DND-41 (cell line): ENCODE data around the gene LAMB4.

Experiments used
- ATAC-seq: fragments of 200-7000 bp; cut with Tn5 transposase; 3 replicates; pipeline ENCODE4 v1.9.1; 2021; ENCODE audit warnings: low read depth; ENCODE audit not compliant: insufficient read depth
- DNase-seq: peaks from one replicate; pipeline ENCODE4 v3.0.0-alpha.2; 2020
- H2AFZ ChIP-seq: 2 replicates; pipeline ENCODE4 v1.6.0; 2012; ENCODE audit warnings: low read depth, low read length
- H3K27ac ChIP-seq: 2 replicates; pipeline ENCODE4 v1.5.1; 2012; ENCODE audit warnings: low read length, inconsistent platforms
- H3K27me3 ChIP-seq: fragments of 200-600 bp; sonication (generic); 2 replicates; pipeline ENCODE4 v1.6.0; 2012; ENCODE audit warnings: low read length, mild to moderate bottlenecking, inconsistent platforms; ENCODE audit not compliant: insufficient read depth, poor library complexity
- H3K36me3 ChIP-seq: 2 replicates; pipeline ENCODE4 v1.5.1; 2012; ENCODE audit warnings: low read length, inconsistent platforms; ENCODE audit not compliant: insufficient read depth
- H3K4me1 ChIP-seq: 2 replicates; pipeline ENCODE4 v1.5.1; 2012; ENCODE audit warnings: mild to moderate bottlenecking, low read length; ENCODE audit not compliant: insufficient read depth
- H3K4me2 ChIP-seq: 2 replicates; pipeline ENCODE4 v1.6.0; 2012; ENCODE audit warnings: mild to moderate bottlenecking, moderate library complexity, low read length, inconsistent platforms; ENCODE audit not compliant: insufficient read depth
- H3K4me3 ChIP-seq, 2 experiments: fragments of 200-600 bp in 1 of 2; shearing (Covaris generic) in 1 of 2; 2 replicates each; pipeline ENCODE4 v1.5.1; 2012 to 2016; ENCODE audit warnings: inconsistent platforms in 2 of 2, low read length in 2 of 2, mild to moderate bottlenecking in 2 of 2, low read depth in 1 of 2, moderate library complexity in 1 of 2
- H3K79me2 ChIP-seq: 2 replicates; pipeline ENCODE4 v1.6.0; 2012; ENCODE audit warnings: low read length, inconsistent platforms; ENCODE audit not compliant: insufficient read depth
- H3K9ac ChIP-seq: 2 replicates; pipeline ENCODE4 v1.6.0; 2012; ENCODE audit warnings: low read depth, mild to moderate bottlenecking, inconsistent platforms, low read length, moderate library complexity
- H3K9me3 ChIP-seq: 2 replicates; pipeline ENCODE4 v1.5.1; 2012; ENCODE audit warnings: low read length, moderate library complexity, mild to moderate bottlenecking, inconsistent platforms; ENCODE audit not compliant: insufficient read depth, severe bottlenecking
- H4K20me1 ChIP-seq: 2 replicates; pipeline ENCODE4 v1.6.0; 2012; ENCODE audit warnings: low read length; ENCODE audit not compliant: insufficient read depth
- CTCF ChIP-seq: IDR thresholded peaks from 2 replicates; pipeline ENCODE4 v1.5.1; 2012; ENCODE audit warnings: borderline replicate concordance, low read length, moderate library complexity, mild to moderate bottlenecking; ENCODE audit not compliant: poor library complexity, severe bottlenecking; ENCODE audit errors: extremely low read depth
- EZH2 ChIP-seq: IDR thresholded peaks from 3 replicates; pipeline ENCODE4 v1.6.1; 2012; ENCODE audit warnings: borderline replicate concordance, low read depth, mild to moderate bottlenecking, moderate library complexity, low read length, inconsistent platforms; ENCODE audit not compliant: severe bottlenecking

LAMB4 gene

DNA sequence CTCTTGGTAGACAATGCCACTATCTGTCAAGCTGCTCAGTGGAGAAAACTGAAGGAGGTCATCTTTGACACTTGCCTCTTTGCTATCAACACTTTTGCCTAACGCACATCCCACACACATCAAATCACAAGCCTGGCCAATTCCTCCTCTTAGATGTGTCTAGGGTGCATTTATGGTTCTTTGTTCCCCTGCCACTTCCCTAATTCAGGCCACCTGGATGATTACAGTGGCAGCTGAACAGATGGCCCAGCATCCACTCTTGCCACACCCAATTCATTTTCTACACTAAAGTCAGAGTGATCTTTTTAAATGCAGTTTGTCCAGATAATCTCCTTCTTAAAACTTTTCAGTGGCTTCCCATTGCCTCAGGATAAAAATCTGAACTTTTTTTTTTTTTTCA is 58.6 kb downstream of the LAMB4 start:
- no peak overlapping the region for H3K4me2 ChIP-seq
- DNase-seq (no peak), ATAC-seq (no peak)
- H3K4me1 ChIP-seq, result no peaks in the 10 kb centered on the region
- H3K79me2 ChIP-seq, result no peaks in the 10 kb centered on the region
- no peak overlapping the region for H2AFZ ChIP-seq
- H3K27ac ChIP-seq, result no peak overlapping the region
- H3K4me3 ChIP-seq, result no peak overlapping the region
- H3K27me3 ChIP-seq, result peaks cover 7% of the 10 kb centered on the region
- H4K20me1 ChIP-seq, result no peaks in the 10 kb centered on the region
- TF ChIP-seq EZH2 (no peak), CTCF (no peak)
- no peak overlapping the region for H3K9ac ChIP-seq
- H3K36me3 ChIP-seq, result no peaks in the 10 kb centered on the region
- no peaks in the 10 kb centered on the region for H3K9me3 ChIP-seq

GRCh38 chr7:108069646-108070045 is 60.5 kb downstream of the LAMB4 start:
- Histone ChIP-seq H3K27me3 (peaks cover 7% of the 10 kb centered on the region), H3K36me3 (no peaks in the 10 kb centered on the region), H2AFZ (no peak overlapping the region), H3K27ac (no peak overlapping the region), H3K79me2 (no peaks in the 10 kb centered on the region), H3K9ac (no peak overlapping the region), H3K4me3 (no peak overlapping the region), H3K4me1 (no peaks in the 10 kb centered on the region), H3K4me2 (no peak overlapping the region), H4K20me1 (no peaks in the 10 kb centered on the region), H3K9me3 (no peaks in the 10 kb centered on the region)
- TF ChIP-seq EZH2 (no peak), CTCF (no peak)
- ATAC-seq, result no peak
- no peak for DNase-seq

GRCh38 chr7:108067844-108068243 is 62.3 kb downstream of the LAMB4 start:
- no peaks in the 10 kb centered on the region for H3K9me3 ChIP-seq
- H3K4me2 ChIP-seq, result no peak overlapping the region
- H3K36me3 ChIP-seq, result no peaks in the 10 kb centered on the region
- no peaks in the 10 kb centered on the region for H3K4me1 ChIP-seq
- H3K9ac ChIP-seq, result no peak overlapping the region
- H3K79me2 ChIP-seq, result no peaks in the 10 kb centered on the region
- TF ChIP-seq EZH2 (no peak), CTCF (no peak)
- H3K27ac ChIP-seq, result no peak overlapping the region
- ATAC-seq, result no peak
- H4K20me1 ChIP-seq, result no peaks in the 10 kb centered on the region
- H3K27me3 ChIP-seq, result peaks cover 8% of the 10 kb centered on the region
- no peak overlapping the region for H2AFZ ChIP-seq
- no peak for DNase-seq
- no peak overlapping the region for H3K4me3 ChIP-seq

DNA sequence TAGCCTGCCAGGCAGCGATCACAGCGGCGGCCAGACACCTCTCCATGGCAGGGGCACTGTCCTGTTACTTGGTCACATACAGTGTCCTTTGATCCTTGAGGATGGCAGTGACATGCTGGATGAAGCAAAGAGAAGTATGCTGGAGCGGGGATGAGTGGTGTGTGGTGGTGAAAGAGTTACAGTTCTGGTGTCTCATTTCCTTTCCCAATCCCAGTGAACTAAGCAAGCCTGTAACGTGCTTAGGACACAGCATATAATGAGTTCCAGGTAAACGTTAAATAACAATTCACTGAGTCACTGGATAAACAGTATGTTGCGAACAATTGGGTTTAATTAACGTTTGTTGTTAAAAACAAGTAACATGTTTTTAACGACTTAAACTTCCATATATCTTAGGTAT is 63.7 kb downstream of the LAMB4 start:
- no peak for TF ChIP-seq CTCF
- no peak for TF ChIP-seq EZH2
- no peaks in the 10 kb centered on the region for H3K9me3 ChIP-seq
- no peak overlapping the region for H3K4me3 ChIP-seq
- no peak overlapping the region for H2AFZ ChIP-seq
- no peaks in the 10 kb centered on the region for H3K4me1 ChIP-seq
- H3K79me2 ChIP-seq, result no peaks in the 10 kb centered on the region
- H4K20me1 ChIP-seq, result no peaks in the 10 kb centered on the region
- H3K36me3 ChIP-seq, result no peaks in the 10 kb centered on the region
- no peak overlapping the region for H3K4me2 ChIP-seq
- no peak for DNase-seq
- no peak for ATAC-seq
- no peak overlapping the region for H3K27ac ChIP-seq
- peaks cover 10% of the 10 kb centered on the region for H3K27me3 ChIP-seq
- H3K9ac ChIP-seq, result no peak overlapping the region
